Natural killer cell (primary cell): ENCODE data around the gene GALT. TPM values are rescaled to one million over a fixed set of nuclear protein-coding genes. Genes with fewer than 3 reads are reported as not detected.

Experiments used
- ATAC-seq, 3 donors: fragments of 150-1000 bp in 2 of 3; fragments of 200-7000 bp in 1 of 3; cut with Tn5 transposase; 1 replicate in 1 of 3; 2 replicates in 2 of 3; pipeline ENCODE4 v1.10.0; 2021; ENCODE audit warnings: mild to moderate bottlenecking in 2 of 3, moderate library complexity in 2 of 3
- DNase-seq, 2 donors: peaks; one replicate each; pipeline versions ENCODE4 v3.0.0 to v3.0.0-alpha.2; 2013 to 2021; ENCODE audit warnings: mixed read lengths in 1 of 2
- H3K27ac ChIP-seq: one replicate; pipeline ENCODE4 v1.5.1; 2013; ENCODE audit warnings: mild to moderate bottlenecking, low read length
- H3K27me3 ChIP-seq: one replicate; pipeline ENCODE4 v1.6.1; 2013; ENCODE audit warnings: low read length; ENCODE audit not compliant: control insufficient read depth, insufficient read depth
- H3K36me3 ChIP-seq: one replicate; pipeline ENCODE4 v1.6.1; 2013; ENCODE audit warnings: low read length; ENCODE audit not compliant: control insufficient read depth, insufficient read depth
- H3K4me1 ChIP-seq: one replicate; pipeline ENCODE4 v1.6.1; 2013; ENCODE audit warnings: low read length; ENCODE audit not compliant: control insufficient read depth, insufficient read depth
- H3K4me3 ChIP-seq: one replicate; pipeline ENCODE4 v1.5.1; 2013; ENCODE audit warnings: low read length
- H3K9me3 ChIP-seq: one replicate; pipeline ENCODE4 v1.6.1; 2013; ENCODE audit warnings: low read length; ENCODE audit not compliant: control insufficient read depth, insufficient read depth
- H3K27ac Mint-ChIP-seq, 2 donors: one replicate each; pipeline ENCODE4 v1.8.0; 2022; ENCODE audit warnings: mild to moderate bottlenecking in 2 of 2, mixed read lengths in 2 of 2, moderate library complexity in 1 of 2
- H3K27me3 Mint-ChIP-seq, 2 donors: one replicate each; pipeline ENCODE4 v1.8.0; 2022; ENCODE audit warnings: low read depth in 2 of 2, mixed read lengths in 2 of 2
- H3K36me3 Mint-ChIP-seq: one replicate; pipeline ENCODE4 v1.8.0; 2022; ENCODE audit warnings: mixed read lengths
- H3K4me1 Mint-ChIP-seq, 2 donors: one replicate each; pipeline ENCODE4 v1.8.0; 2022; ENCODE audit warnings: mixed read lengths in 2 of 2
- H3K4me3 Mint-ChIP-seq: one replicate; pipeline ENCODE4 v1.8.0; 2022; ENCODE audit warnings: mild to moderate bottlenecking, moderate library complexity, mixed read lengths
- H3K9me3 Mint-ChIP-seq, 2 donors: one replicate each; pipeline ENCODE4 v1.8.0; 2022; ENCODE audit warnings: mixed read lengths in 2 of 2
- CTCF ChIP-seq: fragments of 200-600 bp; IDR thresholded peaks from one replicate; pipeline ENCODE4 v1.8.0; 2022; ENCODE audit warnings: antibody characterized with exemption
- WGBS: methylation state at CpG from one replicate; pipeline ENCODE4 v1.1.7; 2013; ENCODE audit warnings: missing lambda C conversion rate; ENCODE audit not compliant: insufficient coverage; 5-methylcytosine and 5-hydroxymethylcytosine counted together
- intact Hi-C: fragments of 100-400 bp; cut with micrococcal nuclease; formaldehyde crosslinking; loops from one replicate; pipeline ENCODE4 v1.14.2; 2022
- total RNA-seq, 4 donors: library from RNA; stranded (reverse); fragments of 120-200 nt in 1 of 4; gene quantifications; one replicate each; pipeline versions ENCODE4 v1.2.3 to v1.2.4, GENCODE V29; 2013 to 2022

Gene GALT
- total RNA-seq, 3 donors from 2014 or later (not counting 1 experiment from before 2014, with no cell fraction given), result 81.9 to 118 (median 89.3) TPM

DNA sequence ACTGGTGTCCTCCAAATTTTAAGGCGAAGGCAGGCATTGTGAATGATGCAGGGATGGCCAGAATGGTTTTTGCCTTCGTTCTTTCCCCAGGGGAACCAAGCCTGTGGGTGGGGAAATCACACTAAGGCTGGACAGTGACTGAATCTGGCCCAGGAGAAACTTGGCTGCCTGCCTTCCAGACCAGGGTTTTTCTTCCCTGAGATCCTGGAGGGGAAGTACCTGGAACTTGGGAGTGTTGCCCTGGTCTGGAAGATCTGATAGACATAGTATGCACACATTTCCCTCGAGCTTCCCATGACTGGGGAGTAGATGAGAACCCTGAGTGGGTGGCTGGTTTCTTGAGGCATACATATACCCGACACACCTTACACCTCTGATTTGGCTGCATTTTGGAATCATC lies 4.8 kb downstream of the GALT start:
- peaks cover 32% of the 10 kb centered on the region for H3K4me1 ChIP-seq
- H3K36me3 ChIP-seq, result peaks cover 25% of the 10 kb centered on the region
- no peak for ATAC-seq
- no peak for DNase-seq
- Mint-ChIP-seq H3K9me3 (no peaks in the 10 kb centered on the region), H3K36me3 (no peaks in the 10 kb centered on the region), H3K4me3 (no peak overlapping the region), H3K4me1 (peaks cover 37 to 44% of the 10 kb centered on the region in 2 donors), H3K27me3 (no peaks in the 10 kb centered on the region), H3K27ac (peak overlapping the region in 1 of 2 donors; percentile 83)
- H3K9me3 ChIP-seq, result no peaks in the 10 kb centered on the region
- WGBS, result 85% methylated on average over 3 of the region's 4 CpGs
- no peaks in the 10 kb centered on the region for H3K27me3 ChIP-seq
- no peak overlapping the region for H3K27ac ChIP-seq
- intact Hi-C loops, result no loop called here
- TF ChIP-seq CTCF, result no peak
- no peak overlapping the region for H3K4me3 ChIP-seq

- Mint-ChIP-seq H3K4me1 (peaks cover 37 to 39% of the 10 kb centered on the region in 2 donors), H3K27me3 (no peaks in the 10 kb centered on the region), H3K9me3 (no peaks in the 10 kb centered on the region), H3K27ac (peak within 1 kb of the TSS in 1 of 2 donors; percentile 83), H3K36me3 (no peaks in the 10 kb centered on the region), H3K4me3 (no peak within 1 kb of the TSS)
- no peak for TF ChIP-seq CTCF
- peaks cover 30% of the 10 kb centered on the region for H3K4me1 ChIP-seq
- H3K9me3 ChIP-seq, result no peaks in the 10 kb centered on the region
- no peak within 1 kb of the TSS for H3K4me3 ChIP-seq
- H3K36me3 ChIP-seq, result peaks cover 25% of the 10 kb centered on the region
- peak in 1 of 2 donors; percentile 50 for DNase-seq
- H3K27me3 ChIP-seq, result no peaks in the 10 kb centered on the region
- whole genome bisulfite sequencing, result 53% methylated on average over 21 of the region's 24 CpGs
- ATAC-seq, result peak; percentile 35 to 76 (median 61)
- intact Hi-C loops, result no loop called here
- no peak within 1 kb of the TSS for H3K27ac ChIP-seq
These were observed 5.6 kb downstream of the GALT start, which contains the start of gene IL11RA for GRCh38 chr9:34651876-34652601. Gene IL11RA (plus strand): TSS chr9:34652185. CDS start chr9:34655218, 3,033 bp downstream.

DNA sequence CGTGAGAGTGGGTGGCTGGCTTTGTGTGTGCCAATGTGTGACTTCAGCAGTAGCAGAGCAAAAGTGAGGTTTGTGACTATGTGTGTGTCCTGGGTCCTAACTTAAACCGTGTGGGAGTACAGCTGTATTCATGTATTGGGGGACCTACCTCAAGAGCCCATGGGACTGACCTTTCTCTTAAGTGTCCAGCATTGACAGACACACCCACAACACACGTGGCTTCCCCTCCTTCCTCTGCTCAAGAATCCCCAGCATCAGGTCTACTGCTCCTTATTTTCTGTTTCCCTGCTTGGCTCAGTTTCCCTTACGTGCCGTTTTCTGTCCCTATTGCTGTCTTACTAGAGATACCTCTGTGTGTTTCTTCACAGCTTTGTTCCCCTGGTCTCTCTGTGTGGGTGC lies 6.1 kb downstream of the GALT start:
- Histone ChIP-seq H3K36me3 (peaks cover 25% of the 10 kb centered on the region), H3K27ac (no peak overlapping the region), H3K4me3 (no peak overlapping the region), H3K4me1 (peaks cover 24% of the 10 kb centered on the region), H3K27me3 (no peaks in the 10 kb centered on the region), H3K9me3 (no peaks in the 10 kb centered on the region)
- ATAC-seq (no peak), DNase-seq (no peak)
- Mint-ChIP-seq H3K27me3 (no peaks in the 10 kb centered on the region), H3K9me3 (no peaks in the 10 kb centered on the region), H3K27ac (peak overlapping the region in 1 of 2 donors; percentile 83), H3K36me3 (no peaks in the 10 kb centered on the region), H3K4me1 (peaks cover 31 to 33% of the 10 kb centered on the region in 2 donors), H3K4me3 (no peak overlapping the region)
- TF ChIP-seq CTCF, result no peak
- 64% methylated on average over 5 of the region's 5 CpGs for WGBS
- intact Hi-C loops, result no loop called here
